Activated CD4-positive, alpha-beta T cell treated with anti-CD3 and anti-CD28 coated beads, Interleukin-2, amount 10 ng/mL, durations not matched to agents 24 days and 14 days (primary cell): ENCODE data around the gene GCK. TPM values are rescaled to one million over a fixed set of nuclear protein-coding genes. Genes with fewer than 3 reads are reported as not detected.

Experiments used
- DNase-seq: peaks from one replicate; pipeline ENCODE4 v3.0.0; 2022
- H3K27ac Mint-ChIP-seq: one replicate; pipeline ENCODE4 v1.8.0; 2022; ENCODE audit warnings: mild to moderate bottlenecking, mixed read lengths
- H3K27me3 Mint-ChIP-seq: one replicate; pipeline ENCODE4 v1.8.0; 2022; ENCODE audit warnings: mixed read lengths
- H3K36me3 Mint-ChIP-seq: one replicate; pipeline ENCODE4 v1.8.0; 2022; ENCODE audit warnings: low read depth, mild to moderate bottlenecking, mixed read lengths
- H3K4me1 Mint-ChIP-seq: one replicate; pipeline ENCODE4 v1.8.0; 2021; ENCODE audit warnings: mixed read lengths
- H3K4me3 Mint-ChIP-seq: one replicate; pipeline ENCODE4 v1.8.0; 2022; ENCODE audit warnings: mild to moderate bottlenecking, moderate library complexity, mixed read lengths
- H3K9me3 Mint-ChIP-seq: one replicate; pipeline ENCODE4 v1.8.0; 2021; ENCODE audit warnings: mixed read lengths
- intact Hi-C: fragments of 100-400 bp; cut with micrococcal nuclease; formaldehyde crosslinking; loops from one replicate; pipeline ENCODE4 v1.15.1; 2023
- total RNA-seq: library from RNA; stranded (reverse); gene quantifications from 2 replicates; pipeline ENCODE4 v1.2.3, GENCODE V29; 2022

The GCK gene
- total RNA-seq, 1 donor from 2014 or later: 1.7 TPM

DNA sequence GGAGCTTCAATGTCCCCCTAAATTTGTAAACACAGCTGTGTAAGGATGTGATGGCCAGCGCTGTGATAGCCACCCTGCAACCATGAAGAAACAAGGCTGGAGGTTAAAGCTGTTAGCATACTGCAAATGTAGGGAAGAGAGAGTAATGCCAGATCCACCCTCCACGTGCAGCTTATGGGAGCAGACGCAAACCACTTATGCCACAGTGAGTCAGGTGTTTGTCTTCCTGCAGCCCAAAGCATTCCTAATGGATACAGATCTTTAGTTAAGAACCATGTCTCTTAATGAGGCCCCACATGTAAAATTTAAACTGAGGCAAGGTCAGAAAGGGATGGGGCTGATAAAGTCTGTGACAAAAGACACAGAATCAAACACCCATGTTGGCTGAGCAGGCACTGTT is 34.5 kb downstream of the GCK start:
- Mint-ChIP-seq H3K4me3 (no peak overlapping the region), H3K9me3 (no peaks in the 10 kb centered on the region), H3K27ac (no peak overlapping the region), H3K27me3 (no peaks in the 10 kb centered on the region), H3K4me1 (no peaks in the 10 kb centered on the region), H3K36me3 (no peaks in the 10 kb centered on the region)
- intact Hi-C loops: no loop called here
- no peak for DNase-seq

DNA sequence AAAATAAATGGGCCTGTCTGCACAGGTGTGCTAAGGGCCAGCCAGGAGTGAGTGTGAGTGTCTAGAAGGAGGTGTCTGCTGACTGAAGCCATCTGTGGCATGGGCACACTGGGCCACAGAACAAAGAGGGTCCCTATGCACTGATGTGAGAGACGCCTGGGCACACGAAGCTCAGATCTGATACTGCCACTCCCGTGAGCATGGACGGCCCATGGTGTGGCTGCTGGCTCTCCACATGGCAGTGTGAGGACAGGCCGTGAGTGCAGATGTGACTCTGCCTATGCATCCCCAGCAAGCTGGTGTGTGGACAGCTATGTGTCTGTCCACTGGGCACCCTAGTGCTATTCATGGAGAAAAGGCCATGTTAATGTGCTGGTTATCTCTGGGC is 35.3 kb downstream of the GCK start:
- H3K4me3 Mint-ChIP-seq: no peak overlapping the region
- DNase-seq: no peak
- no peaks in the 10 kb centered on the region for H3K9me3 Mint-ChIP-seq
- no peaks in the 10 kb centered on the region for H3K36me3 Mint-ChIP-seq
- H3K4me1 Mint-ChIP-seq: no peaks in the 10 kb centered on the region
- intact Hi-C loops: no loop called here
- no peak overlapping the region for H3K27ac Mint-ChIP-seq
- no peaks in the 10 kb centered on the region for H3K27me3 Mint-ChIP-seq

DNA sequence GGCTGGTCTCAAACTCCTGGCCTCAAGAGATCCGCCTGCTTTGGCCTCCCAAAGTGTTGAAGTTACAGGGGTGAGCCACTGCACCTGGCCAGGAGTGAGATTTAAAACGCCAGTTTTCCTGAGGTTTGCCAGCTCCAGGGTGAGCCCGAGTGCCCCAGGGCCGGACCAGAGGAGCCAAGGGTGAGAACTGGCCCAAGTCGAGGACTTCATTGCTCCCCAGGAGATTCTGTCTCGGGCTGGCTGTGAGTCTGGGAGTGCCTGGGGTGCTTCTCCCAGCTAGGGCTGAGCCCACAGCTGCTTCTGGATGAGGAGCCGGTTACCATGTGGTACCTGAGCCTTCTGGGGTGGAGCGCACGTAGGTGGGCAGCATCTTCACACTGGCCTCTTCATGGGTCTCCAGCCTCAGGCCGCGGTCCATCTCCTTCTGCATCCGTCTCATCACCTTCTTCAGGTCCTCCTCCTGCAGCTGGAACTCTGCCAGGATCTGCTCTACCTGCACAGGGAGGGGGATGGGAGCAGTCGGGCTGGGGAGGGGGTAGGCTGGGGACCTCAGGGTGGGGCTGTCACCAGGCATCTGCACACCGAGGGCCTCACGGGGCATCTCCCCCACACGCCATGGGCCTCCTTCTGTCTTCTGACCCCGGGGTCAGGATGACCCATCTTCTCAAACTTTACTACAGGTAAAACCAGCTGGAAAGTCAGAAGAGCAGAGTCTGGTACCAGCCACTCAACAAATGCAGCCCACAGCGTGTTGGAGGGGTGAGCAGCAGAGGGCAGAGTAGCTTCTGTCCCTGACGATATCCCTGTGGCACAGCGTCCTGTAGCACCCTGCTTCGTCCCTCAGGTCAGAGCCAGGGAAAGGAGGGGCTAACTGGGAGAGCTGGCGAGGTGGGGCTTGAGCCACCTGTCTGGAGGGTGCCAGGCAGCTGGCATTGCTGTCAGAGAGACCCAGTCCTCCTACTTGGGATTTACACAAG is 36.0 kb downstream of the GCK start:
- no peak for DNase-seq
- no peak overlapping the region for H3K4me3 Mint-ChIP-seq
- H3K9me3 Mint-ChIP-seq: no peaks in the 10 kb centered on the region
- intact Hi-C loops: no loop called here
- no peaks in the 10 kb centered on the region for H3K4me1 Mint-ChIP-seq
- no peaks in the 10 kb centered on the region for H3K27me3 Mint-ChIP-seq
- H3K36me3 Mint-ChIP-seq: no peaks in the 10 kb centered on the region
- no peak overlapping the region for H3K27ac Mint-ChIP-seq

DNA sequence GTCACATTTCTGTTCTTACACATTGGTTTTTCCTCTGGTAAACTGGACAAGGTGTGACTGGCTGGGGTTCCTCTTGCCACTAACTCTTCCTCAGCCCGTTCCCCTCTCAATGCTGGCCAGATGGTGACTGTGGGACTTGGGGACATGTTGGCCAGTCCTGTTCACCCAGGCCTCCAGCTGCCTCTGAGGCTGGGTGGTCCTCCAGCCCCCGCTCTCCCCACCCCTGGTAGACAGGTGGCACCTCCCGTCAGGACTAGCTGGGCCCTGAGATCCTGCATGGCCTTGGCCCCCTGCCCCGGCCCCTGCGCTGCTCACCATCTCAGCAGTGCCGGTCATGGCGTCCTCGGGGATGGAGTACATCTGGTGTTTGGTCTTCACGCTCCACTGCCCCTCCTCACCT is 37.3 kb downstream of the GCK start:
- intact Hi-C loops: no loop called here
- Mint-ChIP-seq H3K36me3 (no peaks in the 10 kb centered on the region), H3K27me3 (peaks cover 5% of the 10 kb centered on the region), H3K4me3 (no peak overlapping the region), H3K27ac (no peak overlapping the region), H3K9me3 (no peaks in the 10 kb centered on the region), H3K4me1 (no peaks in the 10 kb centered on the region)
- no peak for DNase-seq

DNA sequence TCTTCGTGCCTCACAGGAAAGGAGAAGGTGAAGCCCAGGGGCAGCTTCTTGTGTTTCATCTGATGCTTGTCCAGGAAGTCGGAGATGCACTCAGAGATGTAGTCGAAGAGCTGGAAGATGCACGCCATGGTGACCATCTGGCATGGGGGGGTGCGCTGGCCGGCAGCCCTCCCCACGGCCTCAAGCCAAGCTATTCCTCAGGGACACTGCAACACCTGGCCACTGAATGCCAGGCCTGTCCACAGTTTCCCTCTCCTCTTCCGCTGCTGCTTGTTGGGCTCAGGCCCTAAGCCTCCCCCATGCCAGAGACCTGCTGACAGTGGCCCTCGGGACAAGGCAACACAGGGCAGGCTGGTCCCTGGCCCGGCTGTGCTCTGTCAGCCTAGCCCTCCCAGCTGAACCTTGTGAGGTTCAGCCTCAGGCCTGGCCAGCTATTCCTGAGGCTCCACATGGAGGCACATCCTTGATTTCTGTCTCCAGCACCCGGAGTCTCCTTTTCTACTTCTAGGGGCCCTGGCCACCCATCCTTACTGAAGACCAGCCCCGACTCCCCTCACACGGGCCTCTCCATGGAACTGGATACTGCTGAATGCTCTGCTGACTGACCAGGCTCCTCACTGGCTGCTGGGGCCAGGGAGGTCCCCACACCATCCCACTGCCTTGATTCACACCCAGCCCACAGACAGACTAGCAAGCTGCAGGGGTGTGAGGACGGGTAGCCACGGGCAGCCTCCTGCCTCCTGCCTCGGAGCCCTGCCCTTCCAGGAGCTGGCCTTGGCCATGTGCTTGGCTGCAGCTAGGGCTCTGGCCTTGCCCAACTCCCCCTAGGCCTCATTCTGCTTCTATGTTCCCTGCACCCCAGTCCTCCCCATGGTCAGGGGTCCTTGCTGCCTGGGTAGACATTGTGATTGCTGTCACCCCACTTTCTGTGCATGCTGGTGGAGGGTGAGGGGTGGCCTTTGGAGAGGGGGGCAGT is 38.0 kb downstream of the GCK start:
- DNase-seq: no peak
- intact Hi-C loops: no loop called here
- Mint-ChIP-seq H3K4me3 (no peak overlapping the region), H3K27ac (no peak overlapping the region), H3K9me3 (no peaks in the 10 kb centered on the region), H3K36me3 (no peaks in the 10 kb centered on the region), H3K27me3 (peaks cover 7% of the 10 kb centered on the region), H3K4me1 (peaks cover 3% of the 10 kb centered on the region)

DNA sequence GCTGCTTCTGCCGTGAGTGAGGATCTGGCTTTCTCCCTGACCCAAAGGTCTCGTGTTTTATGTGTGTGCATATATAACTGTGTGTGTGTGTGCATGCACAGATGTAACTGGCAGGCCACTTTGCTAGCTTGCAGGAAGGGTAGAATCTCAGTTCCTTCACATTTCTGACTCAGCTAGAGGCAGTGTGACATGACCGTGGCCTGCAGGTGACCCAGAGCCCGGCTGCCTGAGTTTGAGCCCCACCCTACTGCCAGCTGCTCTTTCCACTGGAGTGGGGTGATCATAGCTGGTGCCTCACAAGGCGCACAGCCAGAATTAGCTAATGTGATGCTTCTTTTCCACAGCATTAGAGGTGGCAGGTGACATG is 38.8 kb downstream of the GCK start:
- DNase-seq: no peak
- H3K27me3 Mint-ChIP-seq: peaks cover 7% of the 10 kb centered on the region
- peaks cover 7% of the 10 kb centered on the region for H3K4me1 Mint-ChIP-seq
- intact Hi-C loops: no loop called here
- H3K4me3 Mint-ChIP-seq: no peak overlapping the region
- no peak overlapping the region for H3K27ac Mint-ChIP-seq
- no peaks in the 10 kb centered on the region for H3K36me3 Mint-ChIP-seq
- H3K9me3 Mint-ChIP-seq: no peaks in the 10 kb centered on the region

DNA sequence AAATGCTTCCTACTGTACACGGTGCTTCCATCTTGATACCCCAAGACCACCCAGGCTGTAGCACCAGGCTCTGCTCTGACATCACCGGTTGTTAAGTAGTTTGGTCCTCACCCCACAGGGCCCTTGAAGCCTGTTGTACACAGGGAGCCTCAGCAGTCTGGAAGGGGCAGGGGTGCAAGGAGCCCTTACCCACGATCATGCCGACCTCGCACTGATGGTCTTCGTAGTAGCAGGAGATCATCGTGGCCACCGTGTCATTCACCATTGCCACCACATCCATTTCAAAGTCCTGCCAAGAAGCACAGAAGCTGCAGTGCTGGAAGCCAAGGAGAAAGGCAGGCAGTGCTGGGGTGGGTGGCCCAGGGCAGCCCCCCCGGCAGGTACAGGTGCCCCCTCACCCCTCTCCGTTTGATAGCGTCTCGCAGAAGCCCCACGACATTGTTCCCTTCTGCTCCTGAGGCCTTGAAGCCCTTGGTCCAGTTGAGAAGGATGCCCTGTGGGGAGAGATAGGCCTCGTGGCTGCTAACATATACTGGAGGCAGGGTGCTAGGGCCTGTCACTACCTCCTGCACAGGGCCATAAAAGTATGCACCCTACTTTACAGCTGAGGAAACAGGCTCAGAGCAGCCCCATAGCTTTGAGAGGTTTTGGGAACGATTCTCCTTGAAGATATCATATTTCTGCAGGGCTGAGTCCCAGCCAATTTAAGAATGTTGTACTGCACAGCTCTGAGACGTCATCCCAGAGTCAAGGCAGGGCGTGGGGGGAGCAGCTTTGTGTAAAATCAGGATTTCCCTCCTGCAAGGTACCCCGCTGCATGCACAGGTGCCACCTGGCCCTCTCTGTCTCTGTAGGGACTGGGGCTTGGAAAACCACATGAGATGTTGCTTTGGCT is 39.4 kb downstream of the GCK start:
- peaks cover 10% of the 10 kb centered on the region for H3K4me1 Mint-ChIP-seq
- H3K4me3 Mint-ChIP-seq: no peak overlapping the region
- DNase-seq: no peak
- no peaks in the 10 kb centered on the region for H3K36me3 Mint-ChIP-seq
- H3K27me3 Mint-ChIP-seq: peaks cover 10% of the 10 kb centered on the region
- no peaks in the 10 kb centered on the region for H3K9me3 Mint-ChIP-seq
- H3K27ac Mint-ChIP-seq: no peak overlapping the region
- intact Hi-C loops: no loop called here

DNA sequence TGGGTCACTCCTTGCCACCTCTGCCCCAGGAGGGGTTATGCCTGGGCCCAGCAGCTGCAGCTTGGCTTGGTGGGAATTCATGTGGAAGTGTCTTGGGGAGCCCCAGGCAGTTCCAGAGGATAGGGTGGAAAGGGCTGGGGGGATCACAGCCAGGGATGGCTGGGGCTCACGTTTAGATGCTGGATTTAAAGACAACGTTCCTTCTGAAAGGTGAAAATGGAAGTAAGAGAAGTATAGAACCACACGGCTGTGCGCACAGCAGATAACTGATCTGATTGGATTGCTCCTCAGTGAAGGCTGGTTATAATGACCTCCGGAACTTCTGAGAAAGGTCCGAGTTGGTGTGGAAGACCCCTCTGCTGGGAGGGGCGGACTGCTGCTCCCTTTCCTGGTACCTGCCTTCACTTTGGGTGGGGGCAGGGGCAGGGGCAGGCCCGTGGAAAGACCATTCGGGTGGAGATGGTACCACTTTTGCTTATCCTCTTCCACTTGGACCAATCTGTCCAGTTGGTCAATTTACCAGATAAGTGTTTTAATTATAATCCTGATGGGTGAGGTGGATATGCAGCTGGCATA is 40.2 kb downstream of the GCK start:
- H3K27ac Mint-ChIP-seq: no peak overlapping the region
- no peak overlapping the region for H3K4me3 Mint-ChIP-seq
- H3K9me3 Mint-ChIP-seq: no peaks in the 10 kb centered on the region
- DNase-seq: no peak
- peaks cover 10% of the 10 kb centered on the region for H3K4me1 Mint-ChIP-seq
- H3K36me3 Mint-ChIP-seq: no peaks in the 10 kb centered on the region
- peaks cover 10% of the 10 kb centered on the region for H3K27me3 Mint-ChIP-seq
- intact Hi-C loops: no loop called here

DNA sequence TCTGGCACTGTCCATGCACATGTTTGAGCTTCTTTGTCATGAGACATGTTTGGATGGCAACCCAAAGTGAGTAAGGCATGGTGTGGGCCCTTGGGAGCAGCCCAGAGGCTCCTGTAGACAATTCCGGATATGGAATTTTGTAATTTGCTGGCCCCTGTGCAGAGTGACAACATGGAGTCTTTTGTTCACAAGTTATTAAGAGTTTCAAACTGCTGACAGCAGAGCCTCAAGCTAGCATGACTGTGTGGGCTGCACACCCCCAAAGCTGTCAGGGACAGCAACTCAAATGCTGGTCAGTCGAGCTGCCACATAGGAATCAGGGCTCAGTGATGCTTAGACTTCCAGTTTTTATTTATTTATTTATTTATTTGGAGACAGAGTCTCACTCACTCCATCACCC is 41.1 kb downstream of the GCK start:
- H3K27ac Mint-ChIP-seq: no peak overlapping the region
- peaks cover 10% of the 10 kb centered on the region for H3K27me3 Mint-ChIP-seq
- intact Hi-C loops: no loop called here
- no peaks in the 10 kb centered on the region for H3K9me3 Mint-ChIP-seq
- DNase-seq: no peak
- H3K36me3 Mint-ChIP-seq: no peaks in the 10 kb centered on the region
- no peak overlapping the region for H3K4me3 Mint-ChIP-seq
- peaks cover 10% of the 10 kb centered on the region for H3K4me1 Mint-ChIP-seq

DNA sequence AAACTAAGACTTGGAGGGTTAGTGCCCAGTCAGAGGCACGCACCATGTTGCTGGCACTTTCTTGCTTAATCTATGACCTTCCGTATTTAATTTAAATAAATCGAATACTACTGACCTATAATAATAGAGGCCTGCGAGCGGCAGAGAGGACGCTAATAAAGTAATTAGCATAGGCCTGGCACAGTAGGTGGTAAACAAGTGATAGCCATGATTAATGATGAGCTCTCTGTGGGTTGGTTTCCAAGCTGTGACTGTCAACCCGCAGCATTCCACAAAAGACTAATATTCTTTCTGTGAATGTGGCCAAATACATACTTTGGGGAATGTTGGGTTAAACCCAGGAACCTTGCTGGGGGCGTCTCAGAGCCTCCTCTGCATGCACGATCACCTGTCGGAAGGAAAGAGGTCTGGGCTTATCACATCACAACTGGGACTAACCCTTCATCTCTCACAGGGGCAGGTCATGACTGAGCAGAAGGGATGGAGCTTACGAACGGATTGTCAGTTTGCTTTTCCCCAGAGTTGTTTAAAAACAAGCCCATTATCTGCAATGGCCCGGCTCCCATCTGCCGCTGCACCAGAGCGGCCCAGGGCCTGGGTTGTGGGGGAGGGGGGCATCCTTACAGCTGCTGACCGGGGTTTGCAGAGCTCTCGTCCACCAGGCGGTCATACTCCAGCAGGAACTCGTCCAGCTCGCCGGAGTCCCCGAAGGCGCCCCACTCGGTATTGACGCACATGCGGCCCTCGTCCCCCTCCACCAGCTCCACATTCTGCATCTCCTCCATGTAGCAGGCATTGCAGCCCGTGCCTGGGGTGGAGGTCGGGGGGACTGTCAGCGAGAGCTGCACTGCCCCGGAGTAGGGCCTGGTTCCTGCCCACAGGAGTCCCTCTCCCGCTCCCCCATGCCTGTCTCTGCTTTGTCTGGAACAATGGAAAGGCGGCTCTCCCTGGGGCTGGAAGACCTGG is 41.9 kb downstream of the GCK start:
- H3K4me1 Mint-ChIP-seq: peaks cover 10% of the 10 kb centered on the region
- no peaks in the 10 kb centered on the region for H3K36me3 Mint-ChIP-seq
- no peak overlapping the region for H3K27ac Mint-ChIP-seq
- no peaks in the 10 kb centered on the region for H3K9me3 Mint-ChIP-seq
- no peak for DNase-seq
- H3K4me3 Mint-ChIP-seq: no peak overlapping the region
- intact Hi-C loops: loop anchor here (2.0 kb wide), 1 partner anchor 65 kb away; the partner anchor contains the start of gene POLM
- peaks cover 10% of the 10 kb centered on the region for H3K27me3 Mint-ChIP-seq

DNA sequence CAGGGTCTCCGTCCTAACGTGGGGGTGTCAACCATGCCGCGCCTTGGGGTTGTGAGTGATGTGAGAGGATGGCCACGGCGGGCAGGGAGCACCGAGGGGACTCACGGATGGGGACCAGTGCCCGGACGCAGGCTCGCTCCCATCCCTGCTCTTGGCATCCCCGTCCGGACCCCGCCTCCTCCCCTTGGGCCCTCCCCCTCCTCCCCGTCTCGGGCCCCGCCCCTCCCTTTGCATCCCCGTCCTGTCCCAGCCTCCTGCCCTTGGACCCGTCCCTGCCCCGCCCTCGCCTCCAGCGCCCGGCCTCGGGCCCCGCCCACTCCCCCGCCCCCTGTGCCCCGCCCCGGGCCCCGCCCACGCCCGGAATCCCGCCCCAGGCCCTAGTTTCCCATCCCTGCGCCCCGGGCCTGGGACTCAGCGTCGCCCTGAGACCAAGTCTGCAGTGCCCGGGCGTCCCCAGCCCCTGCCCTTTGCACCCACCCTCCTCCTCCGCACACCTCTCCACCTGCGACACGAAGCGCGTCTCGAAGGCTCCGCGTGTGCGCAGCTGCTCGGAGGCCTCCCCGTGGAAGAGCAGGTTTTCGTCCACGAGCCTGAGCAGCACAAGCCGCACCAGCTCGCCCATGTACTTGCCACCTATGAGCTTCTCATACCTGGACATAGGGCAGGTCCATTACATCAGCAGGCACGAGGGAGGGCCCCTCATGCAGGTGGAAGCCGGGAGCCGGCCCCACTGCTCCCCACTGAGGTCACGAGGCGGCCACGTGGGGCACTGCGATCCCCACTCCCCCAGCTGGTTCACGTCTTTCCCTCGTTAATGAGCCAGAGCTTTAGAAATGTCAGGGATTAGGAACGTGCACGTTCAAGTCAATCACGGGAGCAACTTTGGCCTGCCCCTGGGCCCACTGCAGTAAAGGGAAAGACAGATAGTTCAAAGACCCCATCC is 43.0 kb downstream of the GCK start:
- H3K4me1 Mint-ChIP-seq: peaks cover 10% of the 10 kb centered on the region
- peak overlapping the region; percentile 82 for H3K27ac Mint-ChIP-seq
- peaks cover 10% of the 10 kb centered on the region for H3K27me3 Mint-ChIP-seq
- no peaks in the 10 kb centered on the region for H3K36me3 Mint-ChIP-seq
- intact Hi-C loops: loop anchor here (1.0 to 2.0 kb wide), 2 partner anchors 23 to 63 kb away; partner anchors contain the start of genes POLD2 and POLM
- DNase-seq: peak; percentile 91
- H3K4me3 Mint-ChIP-seq: peak overlapping the region; percentile 82
- no peaks in the 10 kb centered on the region for H3K9me3 Mint-ChIP-seq
